H9 (cell line): Measurements from ENCODE around the gene NHLRC3. TPM values are rescaled to one million over a fixed set of nuclear protein-coding genes. Genes with fewer than 3 reads are reported as not detected.
"Not testable (repeated sequence)": the region's sequence is repeated elsewhere in the genome, so short reads cannot be mapped to it uniquely, and the experiment has no call there.

Source experiments
- DNase-seq: peaks from one replicate; pipeline ENCODE4 v3.0.0-alpha.2; 2017
- H2AFZ ChIP-seq: one replicate; pipeline ENCODE4 v1.6.1; 2013; ENCODE audit warnings: mild to moderate bottlenecking, low read length, control low read depth, moderate library complexity
- H2AK5ac ChIP-seq: 2 replicates; pipeline ENCODE4 v1.6.1; 2013; ENCODE audit warnings: low read length, control low read depth, mixed read lengths; ENCODE audit not compliant: insufficient read length
- H2BK120ac ChIP-seq: one replicate; pipeline ENCODE4 v1.6.1; 2013; ENCODE audit warnings: low read depth, mild to moderate bottlenecking, low read length, control low read depth, inconsistent platforms; ENCODE audit not compliant: poor library complexity, severe bottlenecking
- H2BK12ac ChIP-seq: 2 replicates; pipeline ENCODE4 v1.6.1; 2013; ENCODE audit warnings: low read length, control low read depth, mixed read lengths, low read depth; ENCODE audit not compliant: insufficient read length
- H2BK15ac ChIP-seq: 2 replicates; pipeline ENCODE4 v1.6.1; 2013; ENCODE audit warnings: low read depth, low read length, control low read depth
- H2BK20ac ChIP-seq: one replicate; pipeline ENCODE4 v1.6.1; 2013; ENCODE audit warnings: low read depth, mild to moderate bottlenecking, low read length, control low read depth, inconsistent platforms; ENCODE audit not compliant: poor library complexity, severe bottlenecking
- H2BK5ac ChIP-seq: 2 replicates; pipeline ENCODE4 v1.6.1; 2013; ENCODE audit warnings: low read length, control low read depth, mixed read lengths; ENCODE audit not compliant: insufficient read length
- H3K14ac ChIP-seq: 2 replicates; pipeline ENCODE4 v1.6.1; 2013; ENCODE audit warnings: low read length, control low read depth; ENCODE audit not compliant: insufficient read depth
- H3K18ac ChIP-seq: 2 replicates; pipeline ENCODE4 v1.6.1; 2013; ENCODE audit warnings: low read depth, mild to moderate bottlenecking, mixed read lengths, low read length, control low read depth; ENCODE audit not compliant: insufficient read length
- H3K23ac ChIP-seq: 2 replicates; pipeline ENCODE4 v1.6.1; 2013; ENCODE audit warnings: low read length, control low read depth, mixed read lengths, low read depth; ENCODE audit not compliant: insufficient read length
- H3K23me2 ChIP-seq: 2 replicates; pipeline ENCODE4 v1.6.1; 2013; ENCODE audit warnings: low read depth, mild to moderate bottlenecking, mixed read lengths, low read length, control low read depth; ENCODE audit not compliant: insufficient read length, poor library complexity, severe bottlenecking
- H3K27ac ChIP-seq: 2 replicates; pipeline ENCODE4 v1.5.1; 2013; ENCODE audit warnings: low read length, control low read depth, mixed read lengths, low read depth; ENCODE audit not compliant: insufficient read length
- H3K27me3 ChIP-seq: 2 replicates; pipeline ENCODE4 v1.6.1; 2013; ENCODE audit warnings: low read length, control low read depth, inconsistent platforms; ENCODE audit not compliant: insufficient read depth
- H3K4ac ChIP-seq: 2 replicates; pipeline ENCODE4 v1.6.1; 2013; ENCODE audit warnings: low read depth, mild to moderate bottlenecking, control low read depth, inconsistent platforms, low read length, moderate library complexity
- H3K4me1 ChIP-seq: 2 replicates; pipeline ENCODE4 v1.6.1; 2013; ENCODE audit warnings: low read length, control low read depth, inconsistent platforms; ENCODE audit not compliant: insufficient read depth
- H3K4me2 ChIP-seq: 2 replicates; pipeline ENCODE4 v1.6.1; 2013; ENCODE audit warnings: low read length, control low read depth, mixed read lengths; ENCODE audit not compliant: insufficient read length, insufficient read depth
- H3K56ac ChIP-seq: 2 replicates; pipeline ENCODE4 v1.6.1; 2013; ENCODE audit warnings: low read depth, mild to moderate bottlenecking, mixed read lengths, low read length, control low read depth; ENCODE audit not compliant: insufficient read length
- H3K79me1 ChIP-seq: 2 replicates; pipeline ENCODE4 v1.6.1; 2013; ENCODE audit warnings: low read depth, mild to moderate bottlenecking, moderate library complexity, low read length, control low read depth, inconsistent platforms; ENCODE audit not compliant: insufficient read depth, poor library complexity, severe bottlenecking
- H3K79me2 ChIP-seq: 2 replicates; pipeline ENCODE4 v1.6.1; 2013; ENCODE audit warnings: low read length, control low read depth, inconsistent platforms; ENCODE audit not compliant: insufficient read depth
- H3K9ac ChIP-seq: 2 replicates; pipeline ENCODE4 v1.6.1; 2013; ENCODE audit warnings: low read length, control low read depth, mixed read lengths; ENCODE audit not compliant: insufficient read length; ENCODE audit errors: extremely low read depth
- H3K9me3 ChIP-seq: one replicate; pipeline ENCODE4 v1.6.1; 2013; ENCODE audit warnings: low read depth, low read length, inconsistent platforms; ENCODE audit not compliant: control insufficient read depth
- H3T11ph ChIP-seq: one replicate; pipeline ENCODE4 v1.6.1; 2013; ENCODE audit warnings: mild to moderate bottlenecking, low read length, control low read depth, inconsistent platforms
- H4K20me1 ChIP-seq: one replicate; pipeline ENCODE4 v1.6.1; 2013; ENCODE audit not compliant: control insufficient read depth, insufficient read length, insufficient read depth
- H4K5ac ChIP-seq: 2 replicates; pipeline ENCODE4 v1.6.1; 2013; ENCODE audit warnings: low read depth, mild to moderate bottlenecking, mixed read lengths, low read length, control low read depth; ENCODE audit not compliant: insufficient read length
- H4K8ac ChIP-seq: replicated peaks from 2 replicates; pipeline ENCODE4 v1.6.1; 2013; ENCODE audit warnings: low read length, control low read depth, mixed read lengths, low read depth; ENCODE audit not compliant: insufficient read length
- H4K91ac ChIP-seq: 2 replicates; pipeline ENCODE4 v1.6.1; 2013; ENCODE audit warnings: low read depth, mild to moderate bottlenecking, moderate library complexity, mixed read lengths, low read length, control low read depth; ENCODE audit not compliant: insufficient read length
- H3K27ac Mint-ChIP-seq, 3 experiments: 2 replicates in 2 of 3; 3 replicates in 1 of 3; pipeline ENCODE4 v1.8.0; 2020 to 2021; ENCODE audit warnings: mixed read lengths in 3 of 3, mild to moderate bottlenecking in 1 of 3, moderate library complexity in 1 of 3
- H3K27me3 Mint-ChIP-seq: 2 replicates; pipeline ENCODE4 v1.8.0; 2021; ENCODE audit warnings: low read depth, mild to moderate bottlenecking, moderate library complexity, mixed read lengths
- H3K36me3 Mint-ChIP-seq, 3 experiments: 2 replicates in 2 of 3; 3 replicates in 1 of 3; pipeline ENCODE4 v1.8.0; 2020 to 2021; ENCODE audit warnings: low read depth in 3 of 3, mixed read lengths in 3 of 3; ENCODE audit not compliant: insufficient read depth in 1 of 3
- H3K4me1 Mint-ChIP-seq, 2 experiments: 2 replicates each; pipeline ENCODE4 v1.8.0; 2020; ENCODE audit warnings: mixed read lengths in 2 of 2
- H3K4me3 Mint-ChIP-seq, 2 experiments: 2 replicates in 1 of 2; 3 replicates in 1 of 2; pipeline ENCODE4 v1.8.0; 2020 to 2021; ENCODE audit warnings: mild to moderate bottlenecking in 2 of 2, mixed read lengths in 2 of 2, moderate library complexity in 1 of 2
- H3K9me3 Mint-ChIP-seq, 2 experiments: 2 replicates in 1 of 2; 3 replicates in 1 of 2; pipeline ENCODE4 v1.8.0; 2020; ENCODE audit warnings: mild to moderate bottlenecking in 2 of 2, mixed read lengths in 2 of 2, moderate library complexity in 1 of 2
- CTCF ChIP-seq: fragments of 200-600 bp; sonication (generic); conservative IDR thresholded peaks from 3 replicates; pipeline ENCODE4 v1.8.0; 2021; ENCODE audit warnings: antibody characterized with exemption, mild to moderate bottlenecking
- WGBS: extraction: QIAGEN DNeasy Blood & Tissue Kit; methylation state at CpG from one replicate; pipeline ENCODE4 v1.1.7; 2013; ENCODE audit warnings: missing lambda C conversion rate, low lambda C conversion rate, mixed read lengths; ENCODE audit not compliant: insufficient read length; ENCODE audit errors: extremely low coverage; 5-methylcytosine and 5-hydroxymethylcytosine counted together
- total RNA-seq: library from RNA; stranded (reverse); gene quantifications from 2 replicates; pipeline ENCODE4 v1.2.1, GENCODE V29; 2021

Gene NHLRC3
- total RNA-seq, 1 experiment from 2014 or later: 17.6 TPM

GRCh38 chr13:38998739-38999138, 39.5 kb upstream of the NHLRC3 start:
- Histone ChIP-seq H3K79me2 (no peaks in the 10 kb centered on the region), H3K23ac (no peak overlapping the region), H3K4me2 (no peak overlapping the region), H3K79me1 (no peaks in the 10 kb centered on the region), H2BK15ac (no peak overlapping the region), H3K23me2 (no peaks in the 10 kb centered on the region), H3T11ph (no peak overlapping the region), H4K20me1 (no peaks in the 10 kb centered on the region), H2BK5ac (no peak overlapping the region), H2AFZ (no peak overlapping the region), H2BK20ac (no peak overlapping the region), H4K5ac (no peak overlapping the region), H3K56ac (no peak overlapping the region), H3K9me3 (no peaks in the 10 kb centered on the region), H3K9ac (no peak overlapping the region), H3K14ac (no peak overlapping the region), H3K27ac (no peak overlapping the region), H4K8ac (no peak overlapping the region), H3K18ac (no peak overlapping the region), H2BK12ac (no peak overlapping the region), H2AK5ac (no peak overlapping the region), H3K4ac (no peak overlapping the region), H3K27me3 (no peaks in the 10 kb centered on the region), H2BK120ac (no peak overlapping the region), H4K91ac (no peak overlapping the region), H3K4me1 (no peaks in the 10 kb centered on the region)
- DNase-seq: no peak
- no peak overlapping the region for H3K27ac Mint-ChIP-seq
- no peaks in the 10 kb centered on the region for H3K27me3 Mint-ChIP-seq
- H3K9me3 Mint-ChIP-seq: no peaks in the 10 kb centered on the region; a peak in 1 of 5 replicates
- H3K4me3 Mint-ChIP-seq: no peak overlapping the region; a peak in 1 of 5 replicates
- no peaks in the 10 kb centered on the region for H3K36me3 Mint-ChIP-seq
- WGBS: no CpG with 5 or more reads among the region's 3 CpGs
- no peaks in the 10 kb centered on the region for H3K4me1 Mint-ChIP-seq
- TF ChIP-seq CTCF: no peak

GRCh38 chr13:39006371-39007111, 31.7 kb upstream of the NHLRC3 start:
- not testable (repeated sequence) for H3K4me1 ChIP-seq, H3K9me3 ChIP-seq, H4K91ac ChIP-seq, H2BK5ac ChIP-seq, H4K8ac ChIP-seq, H3K4me2 ChIP-seq, H3K14ac ChIP-seq, H3K18ac ChIP-seq, H4K20me1 ChIP-seq, H2BK15ac ChIP-seq, H3K27me3 ChIP-seq, H3K23ac ChIP-seq, H4K5ac ChIP-seq, H3K27ac ChIP-seq, H3K79me1 ChIP-seq, H2BK120ac ChIP-seq, H2BK20ac ChIP-seq, H3K79me2 ChIP-seq, DNase-seq, H3K4ac ChIP-seq, H2BK12ac ChIP-seq, H2AFZ ChIP-seq, H3K23me2 ChIP-seq, H3K9me3 Mint-ChIP-seq, H2AK5ac ChIP-seq, H3T11ph ChIP-seq, H3K56ac ChIP-seq, H3K9ac ChIP-seq, H3K27me3 Mint-ChIP-seq
- Mint-ChIP-seq H3K36me3 (peaks cover 14 to 40% (median 39%) of the 10 kb centered on the region in 3 experiments; a peak in 6 of 7 replicates), H3K27ac (peak overlapping the region; percentile 81 to 97 (median 97)), H3K4me3 (peak overlapping the region; percentile 54 to 69), H3K4me1 (peaks cover 8 to 11% of the 10 kb centered on the region in 2 experiments)
- WGBS: no CpG with 5 or more reads among the region's 29 CpGs
